HEK293 (cell line): ENCODE results near the gene MPPED2.
A peak's percentile ranks its signal among the peaks of the same experiment; 100 is the strongest.

ENCODE experiments used
- CTCF ChIA-PET: fragments of 350-600 bp; formaldehyde crosslinking; extraction: SDS; loops from one replicate; lab custom pipeline; 2021; ENCODE audit warnings: antibody characterized with exemption; lab: Yijun Ruan, JAX
- POLR2A ChIA-PET: fragments of 300-600 bp; formaldehyde crosslinking; extraction: SDS; loops from one replicate; lab custom pipeline; 2020; ENCODE audit warnings: antibody characterized with exemption, inconsistent platforms; lab: Yijun Ruan, JAX
- H3K27ac ChIP-seq: fragments of 200-500 bp; sonication (Bioruptor generic); 2 replicates; pipeline ENCODE4 v1.5.1; 2014; ENCODE audit warnings: low read depth, low read length, control low read depth, inconsistent platforms; ENCODE audit errors: extremely low read depth
- H3K36me3 ChIP-seq, 2 experiments: fragments of 200-500 bp in 1 of 2; sonication (Bioruptor generic) in 1 of 2; 1 replicate in 1 of 2; 2 replicates in 1 of 2; pipeline ENCODE4 v1.5.1; 2014 to 2017; ENCODE audit warnings: inconsistent platforms in 2 of 2, low read length in 2 of 2; ENCODE audit not compliant: control insufficient read depth in 2 of 2, insufficient read depth in 1 of 2
- H3K4me1 ChIP-seq: fragments of 200-500 bp; sonication (Bioruptor generic); 2 replicates; pipeline ENCODE4 v1.5.1; 2014; ENCODE audit warnings: mild to moderate bottlenecking, low read length, inconsistent platforms; ENCODE audit not compliant: control insufficient read depth, insufficient read depth
- H3K4me3 ChIP-seq: 2 replicates; pipeline ENCODE4 v1.5.1; 2011; ENCODE audit warnings: low read depth, mild to moderate bottlenecking, control low read depth, low read length, moderate library complexity
- H3K9me3 ChIP-seq: fragments of 200-500 bp; sonication (Bioruptor generic); 2 replicates; pipeline ENCODE4 v1.5.1; 2014; ENCODE audit warnings: low read depth, low read length, inconsistent platforms; ENCODE audit not compliant: control insufficient read depth, insufficient read depth
- BCL11A ChIP-seq: fragments of 450-650 bp; formaldehyde crosslinking; IDR thresholded peaks from 2 replicates; pipeline ENCODE4 v1.5.1; 2016; ENCODE audit warnings: low read depth, missing biosample characterization, missing genetic modification characterization
- KLF10 ChIP-seq: fragments of 450-650 bp; IDR thresholded peaks from 2 replicates; pipeline ENCODE4 v1.5.1; 2018; ENCODE audit warnings: missing biosample characterization, mild to moderate bottlenecking, missing genetic modification characterization
- TRIM28 ChIP-seq: IDR thresholded peaks from 2 replicates; pipeline ENCODE4 v1.6.1; 2011; ENCODE audit warnings: low read length, control low read depth, borderline replicate concordance
- ZBTB21 ChIP-seq: fragments of 450-650 bp; formaldehyde crosslinking; IDR thresholded peaks from 2 replicates; pipeline ENCODE4 v1.5.1; 2017; ENCODE audit warnings: missing biosample characterization, missing genetic modification characterization
- ZFHX2 ChIP-seq: fragments of 450-650 bp; formaldehyde crosslinking; conservative IDR thresholded peaks from 2 replicates; pipeline ENCODE4 v1.5.1; 2016; ENCODE audit warnings: missing biosample characterization, missing genetic modification characterization
- ZNF366 ChIP-seq: fragments of 450-650 bp; formaldehyde crosslinking; conservative IDR thresholded peaks from 2 replicates; pipeline ENCODE4 v1.5.1; 2016; ENCODE audit warnings: missing biosample characterization, missing genetic modification characterization
- ZNF426 ChIP-seq: fragments of 450-650 bp; formaldehyde crosslinking; IDR thresholded peaks from 2 replicates; pipeline ENCODE4 v1.5.1; 2017; ENCODE audit warnings: missing biosample characterization, missing genetic modification characterization, mild to moderate bottlenecking, inconsistent platforms, moderate library complexity
- ZNF529 ChIP-seq: fragments of 450-650 bp; formaldehyde crosslinking; IDR thresholded peaks from 2 replicates; pipeline ENCODE4 v1.5.1; 2017; ENCODE audit warnings: missing genetic modification characterization, missing biosample characterization; ENCODE audit not compliant: insufficient replicate concordance
- ZNF555 ChIP-seq: fragments of 450-650 bp; formaldehyde crosslinking; conservative IDR thresholded peaks from 2 replicates; pipeline ENCODE4 v1.5.1; 2017; ENCODE audit warnings: missing biosample characterization, mild to moderate bottlenecking, missing genetic modification characterization, inconsistent platforms
- ZNF660 ChIP-seq: fragments of 450-650 bp; IDR thresholded peaks from 2 replicates; pipeline ENCODE4 v1.5.1; 2018; ENCODE audit warnings: missing biosample characterization, mild to moderate bottlenecking, missing genetic modification characterization
- ZNF791 ChIP-seq: fragments of 450-650 bp; formaldehyde crosslinking; IDR thresholded peaks from 2 replicates; pipeline ENCODE4 v1.5.1; 2016; ENCODE audit warnings: missing biosample characterization, missing genetic modification characterization
- ZNF843 ChIP-seq: fragments of 450-650 bp; formaldehyde crosslinking; IDR thresholded peaks from 2 replicates; pipeline ENCODE4 v1.5.1; 2016; ENCODE audit warnings: missing biosample characterization, missing genetic modification characterization
- TF ChIP-seq, protein P1 (sequence below): fragments of 450-650 bp; formaldehyde crosslinking; IDR thresholded peaks from 2 replicates; pipeline ENCODE4 v1.5.1; 2016; ENCODE audit warnings: missing biosample characterization, missing genetic modification characterization
- TF ChIP-seq, protein P2 (sequence below): fragments of 450-650 bp; formaldehyde crosslinking; IDR thresholded peaks from 2 replicates; pipeline ENCODE4 v1.5.1; 2016; ENCODE audit warnings: missing biosample characterization, missing genetic modification characterization
- TF ChIP-seq, protein P3 (sequence below): fragments of 450-650 bp; formaldehyde crosslinking; IDR thresholded peaks from 2 replicates; pipeline ENCODE4 v1.5.1; 2017; ENCODE audit warnings: missing biosample characterization, missing genetic modification characterization
- TF ChIP-seq, protein P4 (sequence below): fragments of 450-650 bp; formaldehyde crosslinking; IDR thresholded peaks from 2 replicates; pipeline ENCODE4 v1.5.1; 2016; ENCODE audit warnings: missing biosample characterization, missing genetic modification characterization

Gene MPPED2

DNA sequence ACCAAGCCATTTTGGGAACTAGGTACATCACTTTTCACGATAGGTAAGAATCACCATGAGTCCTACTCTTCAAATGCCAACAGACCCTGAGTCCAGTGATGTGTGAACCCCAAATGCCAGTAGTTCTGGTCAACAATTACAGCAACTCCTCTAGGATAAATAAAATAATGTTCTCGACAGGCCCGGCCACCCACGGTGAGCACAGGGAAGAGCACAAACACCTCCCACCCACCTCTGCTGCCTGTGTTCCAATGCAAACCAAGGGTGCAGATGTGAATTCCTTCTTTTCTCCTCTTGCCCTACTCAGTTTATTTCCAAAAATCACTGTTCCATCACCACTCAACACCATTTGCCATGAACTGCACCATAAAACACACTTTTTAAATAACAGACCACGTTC is 33.3 kb downstream of the MPPED2 start:
- no peak overlapping the region for H3K27ac ChIP-seq
- H3K4me1 ChIP-seq, result 0 out of 2 replicates have a peak, but pooled peaks cover 2% of the 10 kb centered on the region
- H3K36me3 ChIP-seq, result no peaks in the 10 kb centered on the region
- TF ChIP-seq ZFHX2 (tag by site-specific recombination) (peak; percentile 43), BCL11A (tag by site-specific recombination) (no peak)
- TF ChIP-seq, all 188 proteins: peak for 1
- Histone ChIP-seq H3K4me3 (no peak overlapping the region), H3K9me3 (no peaks in the 10 kb centered on the region)
- POLR2A ChIA-PET, result no interaction called here
- CTCF ChIA-PET, result no interaction called here

DNA sequence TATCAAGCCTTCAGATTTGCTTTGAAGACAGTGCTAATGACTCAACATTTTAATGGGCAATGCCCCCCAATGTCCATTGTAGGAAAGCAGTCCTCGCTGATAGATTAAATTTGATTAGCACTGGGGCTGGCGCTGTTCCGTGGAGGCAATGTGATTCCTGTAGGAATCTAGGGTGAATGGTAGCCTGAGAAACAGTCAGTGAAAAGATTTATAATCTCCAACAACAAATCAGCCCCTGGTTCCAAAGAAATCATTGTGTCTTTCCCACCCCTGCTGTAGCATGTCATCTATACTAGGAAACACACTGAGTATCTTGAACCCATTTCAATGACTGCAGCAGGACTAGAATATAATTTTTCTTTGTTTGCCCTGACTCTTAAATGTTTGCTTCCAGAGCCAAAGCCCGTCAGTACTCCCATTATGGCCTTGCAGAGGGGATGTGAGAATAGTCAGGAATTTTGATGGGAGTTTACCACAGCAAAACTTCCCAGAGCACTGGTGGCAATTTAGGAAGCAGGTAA is 36.1 kb downstream of the MPPED2 start:
- Histone ChIP-seq H3K4me3 (no peak overlapping the region), H3K4me1 (0 out of 2 replicates have a peak, but pooled peaks cover 2% of the 10 kb centered on the region), H3K36me3 (no peaks in the 10 kb centered on the region), H3K9me3 (no peaks in the 10 kb centered on the region), H3K27ac (no peak overlapping the region)
- ChIA-PET CTCF (interaction anchor here (0.7 kb wide), 1 partner anchor 16 kb away, joined by 3 read pairs; no protein-coding TSS in a partner anchor), POLR2A (no interaction called here)
- TF ChIP-seq ZNF660, result 0 out of 2 replicates have a peak, but pooled peaks have one; percentile 28
- no peak for TF ChIP-seq ZBTB21

DNA sequence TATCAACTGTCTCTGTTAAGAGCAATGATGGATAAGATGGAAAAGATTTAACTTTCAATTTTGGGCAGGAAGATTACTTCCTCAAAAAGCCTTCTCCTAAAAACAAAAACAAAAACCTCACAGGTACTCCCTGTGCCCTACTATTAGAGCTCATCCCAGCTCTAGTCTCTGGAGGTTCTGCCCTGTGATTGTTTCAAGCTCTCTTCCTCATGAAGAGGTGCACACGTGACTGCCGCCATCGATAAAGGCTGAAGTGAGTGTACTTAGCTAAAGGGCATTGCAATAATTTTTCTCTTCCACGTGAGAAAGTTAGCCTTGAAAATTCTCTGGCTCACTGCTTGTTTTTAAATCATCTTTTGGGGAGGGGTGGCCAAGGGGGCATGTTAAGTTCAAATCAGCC is 36.6 kb downstream of the MPPED2 start:
- no peak overlapping the region for H3K4me3 ChIP-seq
- TF ChIP-seq, protein P1, sequence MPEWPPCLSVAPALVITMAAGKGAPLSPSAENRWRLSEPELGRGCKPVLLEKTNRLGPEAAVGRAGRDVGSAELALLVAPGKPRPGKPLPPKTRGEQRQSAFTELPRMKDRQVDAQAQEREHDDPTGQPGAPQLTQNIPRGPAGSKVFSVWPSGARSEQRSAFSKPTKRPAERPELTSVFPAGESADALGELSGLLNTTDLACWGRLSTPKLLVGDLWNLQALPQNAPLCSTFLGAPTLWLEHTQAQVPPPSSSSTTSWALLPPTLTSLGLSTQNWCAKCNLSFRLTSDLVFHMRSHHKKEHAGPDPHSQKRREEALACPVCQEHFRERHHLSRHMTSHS (tag by site-specific recombination), result no peak
- TF ChIP-seq ZNF791 (tag by site-specific recombination) (no peak), KLF10 (no peak), ZNF843 (no peak), ZNF555 (tag by site-specific recombination) (no peak), TRIM28 (no peak), ZNF529 (tag by site-specific recombination) (no peak), ZNF426 (tag by site-specific recombination) (no peak), ZNF366 (tag by site-specific recombination) (no peak)
- TF ChIP-seq, protein P2, sequence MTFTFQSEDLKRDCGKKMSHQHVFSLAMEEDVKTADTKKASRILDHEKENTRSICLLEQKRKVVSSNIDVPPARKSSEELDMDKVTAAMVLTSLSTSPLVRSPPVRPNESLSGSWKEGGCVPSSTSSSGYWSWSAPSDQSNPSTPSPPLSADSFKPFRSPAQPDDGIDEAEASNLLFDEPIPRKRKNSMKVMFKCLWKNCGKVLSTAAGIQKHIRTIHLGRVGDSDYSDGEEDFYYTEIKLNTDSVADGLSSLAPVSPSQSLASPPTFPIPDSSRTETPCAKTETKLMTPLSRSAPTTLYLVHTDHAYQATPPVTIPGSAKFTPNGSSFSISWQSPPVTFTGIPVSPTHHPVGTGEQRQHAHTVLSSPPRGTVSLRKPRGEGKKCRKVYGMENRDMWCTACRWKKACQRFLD (tag by site-specific recombination), result no peak
- TF ChIP-seq, protein P3, sequence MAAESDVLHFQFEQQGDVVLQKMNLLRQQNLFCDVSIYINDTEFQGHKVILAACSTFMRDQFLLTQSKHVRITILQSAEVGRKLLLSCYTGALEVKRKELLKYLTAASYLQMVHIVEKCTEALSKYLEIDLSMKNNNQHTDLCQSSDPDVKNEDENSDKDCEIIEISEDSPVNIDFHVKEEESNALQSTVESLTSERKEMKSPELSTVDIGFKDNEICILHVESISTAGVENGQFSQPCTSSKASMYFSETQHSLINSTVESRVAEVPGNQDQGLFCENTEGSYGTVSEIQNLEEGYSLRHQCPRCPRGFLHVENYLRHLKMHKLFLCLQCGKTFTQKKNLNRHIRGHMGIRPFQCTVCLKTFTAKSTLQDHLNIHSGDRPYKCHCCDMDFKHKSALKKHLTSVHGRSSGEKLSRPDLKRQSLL (tag by site-specific recombination), result no peak
- TF ChIP-seq, protein P4, sequence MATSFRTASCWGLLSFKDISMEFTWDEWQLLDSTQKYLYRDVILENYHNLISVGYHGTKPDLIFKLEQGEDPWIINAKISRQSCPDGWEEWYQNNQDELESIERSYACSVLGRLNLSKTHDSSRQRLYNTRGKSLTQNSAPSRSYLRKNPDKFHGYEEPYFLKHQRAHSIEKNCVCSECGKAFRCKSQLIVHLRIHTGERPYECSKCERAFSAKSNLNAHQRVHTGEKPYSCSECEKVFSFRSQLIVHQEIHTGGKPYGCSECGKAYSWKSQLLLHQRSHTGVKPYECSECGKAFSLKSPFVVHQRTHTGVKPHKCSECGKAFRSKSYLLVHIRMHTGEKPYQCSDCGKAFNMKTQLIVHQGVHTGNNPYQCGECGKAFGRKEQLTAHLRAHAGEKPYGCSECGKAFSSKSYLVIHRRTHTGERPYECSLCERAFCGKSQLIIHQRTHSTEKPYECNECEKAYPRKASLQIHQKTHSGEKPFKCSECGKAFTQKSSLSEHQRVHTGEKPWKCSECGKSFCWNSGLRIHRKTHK, result no peak
- TF ChIP-seq, all 188 proteins: peak for 0
- Histone ChIP-seq H3K4me1 (0 out of 2 replicates have a peak, but pooled peaks cover 2% of the 10 kb centered on the region), H3K9me3 (no peaks in the 10 kb centered on the region), H3K36me3 (no peaks in the 10 kb centered on the region), H3K27ac (no peak overlapping the region)
- CTCF ChIA-PET, result no interaction called here
- POLR2A ChIA-PET, result no interaction called here
